HG03565 (cell line): ENCODE measurements around the gene ACTL8.

Source experiments
- ATAC-seq: cut with Tn5 transposase; IDR thresholded peaks from one replicate; pipeline ENCODE4 v1.9.1; 2021; ENCODE audit warnings: mild to moderate bottlenecking, moderate library complexity; ENCODE audit not compliant: unreplicated experiment

ACTL8 gene

DNA sequence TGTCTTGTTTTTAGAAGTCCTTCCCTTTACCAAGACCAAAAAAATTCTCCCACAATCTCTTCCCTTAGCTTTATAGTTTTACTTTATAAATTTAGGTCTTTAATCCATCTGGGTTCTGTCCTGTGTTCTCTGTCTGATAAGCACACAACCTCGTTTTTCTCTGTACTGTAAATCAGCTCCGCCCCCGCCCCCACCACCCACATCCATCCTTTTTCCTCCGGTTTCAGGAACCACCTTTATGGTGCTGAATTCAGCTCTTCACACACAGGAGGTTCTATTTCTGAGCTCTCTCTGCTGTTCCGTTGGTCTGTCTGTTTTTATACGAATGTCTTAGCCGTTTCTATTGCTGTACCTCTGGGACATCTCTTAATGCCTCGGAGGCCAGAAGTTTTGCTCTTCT is 44.5 kb downstream of the ACTL8 start:
- no peak for ATAC-seq

DNA sequence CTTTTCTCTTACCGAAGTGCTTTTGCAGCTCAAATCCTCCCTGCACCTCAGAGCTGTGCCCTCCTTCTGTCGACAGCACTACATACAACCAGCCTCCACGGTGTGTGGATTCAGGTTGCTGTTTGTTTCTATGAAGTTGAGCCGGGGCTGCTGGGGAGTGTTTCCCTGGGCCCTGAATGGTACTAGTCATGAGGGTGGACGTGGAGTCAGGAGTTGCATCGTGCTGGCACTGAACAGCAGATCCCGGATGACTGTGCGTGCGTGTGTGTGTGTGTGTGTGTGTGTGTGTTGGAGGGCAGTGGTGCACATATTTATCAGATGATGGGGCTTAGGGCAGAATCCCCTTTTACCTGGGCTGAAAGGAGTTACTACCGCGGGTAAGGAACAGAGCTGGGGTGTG is 47.0 kb downstream of the ACTL8 start:
- ATAC-seq = no peak

DNA sequence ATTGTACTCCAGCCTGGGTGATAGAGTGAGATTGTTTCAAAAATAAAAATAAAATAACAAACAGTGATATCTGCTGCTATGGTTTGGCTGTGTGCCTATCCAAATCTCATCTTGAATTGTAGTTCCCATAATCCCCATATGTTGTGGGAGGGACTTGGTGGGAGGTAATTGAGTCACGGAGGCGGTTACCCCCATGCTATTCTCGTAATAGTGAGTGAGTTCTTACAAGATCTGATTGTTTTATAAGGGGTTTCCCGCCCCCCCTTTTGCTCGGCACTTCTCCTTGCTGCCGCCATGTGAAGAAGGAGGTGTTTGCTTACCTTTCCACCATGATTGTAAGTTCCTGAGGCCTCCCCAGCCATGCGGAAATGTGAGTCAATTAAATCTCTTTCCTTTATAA is 47.8 kb downstream of the ACTL8 start:
- no peak for ATAC-seq

DNA sequence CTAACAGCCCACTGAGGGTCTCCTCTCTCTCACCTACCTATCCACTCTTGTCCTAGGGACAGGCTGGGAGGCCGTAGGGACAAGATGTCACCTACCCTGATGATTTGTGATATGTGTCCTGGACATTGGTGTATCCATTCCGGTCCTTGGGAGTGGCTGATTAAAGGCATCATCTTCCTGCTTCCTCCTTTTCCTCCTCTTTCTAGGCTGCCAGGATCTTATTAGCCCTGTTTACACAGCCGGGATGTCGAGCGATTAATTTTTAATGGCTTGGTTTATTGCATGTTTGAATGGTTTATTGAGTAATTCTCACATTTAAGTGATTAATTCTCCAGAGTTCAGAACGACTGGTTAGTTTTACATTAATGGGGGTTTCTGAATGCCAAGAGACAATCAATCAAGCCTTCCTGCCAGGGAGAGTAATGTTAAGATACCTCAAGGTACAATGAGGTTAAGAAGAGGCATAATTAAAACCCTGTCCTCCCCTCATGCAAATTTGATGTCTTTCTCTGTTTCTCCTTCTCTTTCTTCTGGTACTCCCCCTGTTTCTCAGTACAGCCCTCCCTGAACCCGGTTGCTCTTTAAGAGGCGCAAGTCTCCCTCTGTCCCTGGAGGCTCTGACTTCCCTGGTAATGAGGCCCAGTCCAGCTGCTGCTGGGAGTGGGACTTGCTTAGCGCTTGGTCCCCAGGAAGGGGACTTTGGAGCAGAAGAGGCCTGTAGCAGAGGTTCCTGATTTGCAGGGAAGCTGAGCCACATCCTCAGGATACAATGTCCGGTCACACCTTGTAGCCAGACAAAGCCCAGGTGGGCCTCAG is 50.9 kb downstream of the ACTL8 start:
- no peak for ATAC-seq

DNA sequence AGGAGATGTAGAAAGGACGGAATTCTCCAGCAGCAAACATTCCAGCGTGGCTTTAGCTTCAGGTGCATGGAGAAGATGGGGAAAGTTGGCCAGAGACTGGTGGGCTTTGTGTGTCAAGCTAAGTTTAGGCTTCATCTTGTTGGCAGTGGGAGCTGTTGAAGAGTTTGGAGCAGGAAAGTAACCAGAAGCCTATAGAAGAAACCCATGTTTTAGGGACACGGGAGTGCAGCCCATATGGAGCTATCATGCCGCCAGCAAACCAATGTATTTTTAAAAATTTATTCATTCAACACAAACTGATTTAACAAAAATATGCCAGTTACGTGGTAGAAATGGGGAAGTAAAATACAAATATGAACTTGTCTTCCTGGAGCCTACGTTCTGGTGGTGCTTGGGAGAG is 53.7 kb downstream of the ACTL8 start:
- no peak for ATAC-seq

DNA sequence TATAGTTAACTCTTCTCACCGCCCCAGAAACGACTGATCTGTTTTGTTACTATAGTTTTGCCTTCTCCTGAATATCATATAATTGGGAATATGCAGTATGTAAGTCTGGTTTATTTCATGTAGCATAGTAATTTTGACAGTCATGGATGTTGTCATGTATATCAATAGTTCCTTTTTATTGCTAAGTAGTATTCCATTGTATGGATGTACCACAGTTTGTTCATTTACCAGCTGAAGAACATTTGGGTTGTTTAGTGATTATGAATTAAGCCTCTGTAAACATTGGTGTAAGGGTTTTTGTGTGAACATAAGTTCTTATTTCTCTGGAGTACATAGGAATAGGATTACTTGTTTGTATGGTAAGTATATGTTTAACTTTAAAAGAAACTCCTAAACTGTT is 55.5 kb downstream of the ACTL8 start:
- no peak for ATAC-seq

DNA sequence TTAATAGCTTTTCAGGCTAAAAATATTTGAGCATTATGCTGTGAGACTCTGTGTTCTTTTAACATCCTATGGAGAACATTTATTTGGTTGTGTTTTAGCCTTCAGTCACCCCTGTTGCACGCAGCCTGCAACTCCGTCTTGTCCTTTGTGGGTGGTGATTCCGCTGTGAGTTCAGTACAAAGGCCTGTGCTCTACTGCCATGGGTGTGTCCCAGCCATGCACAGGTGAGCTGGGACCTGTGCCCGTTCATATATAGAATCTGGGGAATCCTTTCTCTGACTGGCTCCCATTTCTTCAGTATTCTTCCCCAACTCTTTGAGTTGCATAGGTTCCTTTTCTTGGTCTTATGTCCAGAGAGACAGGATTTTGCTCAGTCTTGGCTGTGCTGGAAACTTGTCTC is 61.4 kb downstream of the ACTL8 start:
- no peak for ATAC-seq

DNA sequence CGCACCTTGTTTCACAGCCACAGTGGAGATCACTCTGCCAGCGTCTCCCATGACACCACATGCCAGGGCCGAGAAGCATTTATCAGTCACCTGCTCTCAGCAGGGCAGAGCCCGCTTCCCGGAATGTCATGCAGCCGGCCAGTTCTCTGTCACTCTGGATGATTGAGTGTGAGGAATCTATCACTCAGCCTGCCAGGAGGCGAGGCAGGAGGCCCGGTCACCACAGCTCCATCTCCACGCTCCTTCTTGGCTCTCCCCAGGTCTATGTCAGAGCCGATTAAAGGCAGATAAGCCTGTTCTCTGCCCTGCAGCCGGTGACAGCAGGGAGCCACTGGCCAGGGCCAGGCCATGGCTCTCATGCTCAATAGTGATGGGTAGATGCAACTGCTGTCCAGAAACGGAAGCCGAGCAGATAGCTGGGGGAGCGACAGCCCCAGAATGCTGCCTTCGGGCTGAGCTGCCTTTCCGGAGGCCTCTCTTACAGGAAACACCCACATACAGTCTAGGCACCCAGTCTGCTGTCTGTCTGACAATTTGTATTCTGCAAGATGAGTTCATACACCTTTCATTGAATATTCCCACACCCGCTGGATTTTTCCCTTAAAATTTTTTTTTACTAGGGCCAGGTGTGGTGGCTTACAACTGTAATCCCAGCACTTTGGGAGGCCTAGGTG is 64.1 kb downstream of the ACTL8 start:
- no peak for ATAC-seq

DNA sequence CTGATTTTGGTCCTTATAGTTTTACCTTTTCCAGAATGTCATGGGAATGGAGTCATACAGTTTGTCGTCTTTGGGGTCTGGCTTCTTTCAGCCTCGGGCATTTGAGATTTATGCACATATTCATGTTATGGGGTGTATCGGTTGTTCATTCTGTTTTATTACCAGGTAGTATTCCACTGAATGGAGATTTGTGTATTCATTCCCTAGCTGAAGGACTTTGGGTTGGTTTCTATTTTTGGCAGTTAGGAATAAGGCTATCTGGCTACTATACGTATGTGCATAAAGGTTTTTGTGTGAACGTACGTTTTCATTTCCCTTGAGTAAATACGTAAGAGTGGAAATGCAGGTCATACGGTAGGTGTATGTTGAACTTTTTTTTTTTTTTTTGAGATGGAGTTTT is 65.1 kb downstream of the ACTL8 start:
- ATAC-seq = no peak

DNA sequence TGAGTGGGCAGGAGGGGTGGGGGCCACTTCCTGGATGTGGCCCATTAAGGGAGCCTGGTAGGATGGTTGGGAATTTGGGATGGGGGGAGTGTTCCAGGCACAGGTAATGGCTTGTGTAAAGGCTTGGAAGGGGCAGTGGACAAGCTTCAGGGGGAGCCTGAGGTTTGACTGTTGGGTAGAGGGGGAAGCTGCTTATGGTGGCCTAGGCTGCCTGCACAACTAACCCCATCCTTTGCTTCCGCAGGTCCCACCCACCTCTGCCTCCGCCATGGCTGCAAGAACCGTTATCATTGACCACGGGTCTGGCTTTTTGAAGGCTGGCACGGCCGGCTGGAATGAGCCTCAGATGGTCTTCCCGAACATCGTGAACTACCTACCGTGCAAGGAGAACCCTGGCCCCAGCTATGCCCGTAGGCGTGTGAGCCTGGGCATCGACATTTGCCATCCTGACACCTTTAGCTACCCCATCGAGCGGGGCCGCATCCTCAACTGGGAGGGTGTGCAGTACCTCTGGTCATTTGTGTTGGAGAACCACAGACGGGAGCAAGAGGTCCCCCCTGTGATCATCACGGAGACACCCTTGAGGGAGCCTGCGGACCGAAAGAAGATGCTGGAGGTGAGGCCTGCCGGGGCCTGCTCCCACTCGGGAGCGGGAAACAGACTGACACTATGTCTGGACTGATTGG is 67.8 kb downstream of the ACTL8 start:
- ATAC-seq = no peak

DNA sequence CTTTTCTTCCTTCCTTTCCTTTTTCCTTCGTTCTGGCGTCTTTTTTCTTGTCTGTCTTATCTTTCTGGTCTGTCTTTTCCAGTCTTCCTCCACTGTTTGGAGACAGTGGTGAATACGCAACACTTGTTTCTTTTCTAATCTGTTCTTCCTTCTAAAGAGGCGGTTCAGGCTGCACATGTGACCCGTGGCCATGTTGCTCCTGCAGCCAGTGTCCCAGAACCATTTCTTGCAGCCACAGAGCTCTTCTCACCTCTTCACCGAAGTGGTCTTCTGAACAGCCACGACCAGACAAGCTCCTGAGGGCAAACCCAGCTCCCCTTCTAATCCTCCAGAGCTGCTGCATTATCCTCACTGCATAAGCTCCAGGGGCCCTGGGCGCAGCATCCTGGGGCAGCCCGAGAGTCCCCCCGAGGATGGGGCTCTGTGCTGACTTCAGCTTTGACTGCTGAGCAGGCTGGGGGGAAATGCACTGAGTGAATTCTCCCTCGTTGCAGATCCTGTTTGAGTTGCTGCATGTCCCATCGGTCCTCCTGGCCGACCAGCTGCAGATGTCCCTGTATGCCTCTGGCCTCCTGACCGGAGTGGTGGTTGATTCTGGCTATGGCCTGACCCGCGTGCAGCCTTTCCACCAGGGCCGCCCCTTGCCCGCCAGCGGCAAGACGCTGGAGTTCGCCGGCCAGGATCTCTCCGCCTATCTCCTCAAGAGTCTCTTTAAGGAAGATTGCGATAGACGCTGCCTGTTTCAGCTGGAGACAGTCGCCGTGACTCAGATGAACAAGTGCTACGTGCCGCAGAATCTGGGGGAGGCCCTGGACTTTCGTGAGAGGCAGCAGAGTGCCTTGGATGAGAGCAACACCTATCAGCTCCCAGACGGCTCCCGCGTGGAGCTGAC is 70.4 kb downstream of the ACTL8 start:
- no peak for ATAC-seq

DNA sequence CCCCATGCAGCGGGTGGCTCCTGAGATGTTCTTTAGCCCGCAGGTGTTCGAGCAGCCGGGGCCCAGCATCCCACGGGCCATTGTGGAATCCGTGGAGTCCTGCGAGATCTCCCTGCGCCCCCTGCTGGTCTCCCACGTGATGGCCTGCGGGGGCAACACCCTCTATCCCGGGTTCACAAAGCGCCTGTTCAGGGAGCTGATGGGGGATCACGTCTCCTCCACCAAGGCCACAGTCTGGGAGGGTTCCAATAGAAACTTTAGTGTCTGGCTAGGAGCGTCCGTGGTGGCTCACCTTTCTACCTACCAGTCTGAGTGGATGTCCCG is 71.0 kb downstream of the ACTL8 start:
- ATAC-seq = no peak

DNA sequence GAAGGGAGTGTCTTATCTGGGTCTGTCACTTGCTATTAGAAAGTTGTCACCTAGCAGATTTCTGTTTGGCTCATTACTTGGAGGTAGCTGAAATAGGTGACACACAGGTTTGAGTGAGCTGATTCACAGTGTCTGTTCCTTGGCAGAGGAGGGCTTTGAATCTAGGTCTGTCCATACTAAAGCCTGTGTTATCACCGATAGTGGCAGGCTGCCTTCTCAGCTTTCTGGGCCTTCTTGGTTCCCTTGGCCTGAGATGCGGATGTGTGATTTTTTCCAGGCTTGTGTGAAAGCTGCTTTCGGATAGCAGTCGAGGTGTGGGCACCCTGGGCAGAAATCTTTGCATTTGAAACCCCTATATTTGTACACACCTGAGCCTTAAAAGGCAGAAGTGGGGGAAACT is 73.9 kb downstream of the ACTL8 start:
- ATAC-seq = no peak

DNA sequence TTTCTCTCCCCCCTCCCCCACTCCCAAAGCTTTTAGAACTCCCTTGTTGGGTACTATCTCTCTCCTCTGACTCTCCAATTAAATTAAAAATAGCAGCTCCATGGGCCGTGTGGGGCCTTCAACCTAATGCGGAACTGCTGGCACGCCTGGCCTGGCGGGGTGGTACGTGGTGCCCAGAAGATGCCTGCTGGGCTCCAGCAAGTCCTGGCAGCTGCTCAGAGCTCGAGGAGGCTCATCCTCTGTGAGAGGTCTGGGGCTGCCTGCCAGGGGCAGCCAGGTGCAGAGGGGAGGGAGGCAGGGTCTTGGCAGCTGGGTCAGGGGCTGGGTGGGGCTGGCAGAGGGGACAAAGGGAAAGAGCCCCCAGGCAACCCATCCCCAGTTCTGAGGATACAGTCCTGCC is 74.4 kb downstream of the ACTL8 start:
- ATAC-seq = no peak

DNA sequence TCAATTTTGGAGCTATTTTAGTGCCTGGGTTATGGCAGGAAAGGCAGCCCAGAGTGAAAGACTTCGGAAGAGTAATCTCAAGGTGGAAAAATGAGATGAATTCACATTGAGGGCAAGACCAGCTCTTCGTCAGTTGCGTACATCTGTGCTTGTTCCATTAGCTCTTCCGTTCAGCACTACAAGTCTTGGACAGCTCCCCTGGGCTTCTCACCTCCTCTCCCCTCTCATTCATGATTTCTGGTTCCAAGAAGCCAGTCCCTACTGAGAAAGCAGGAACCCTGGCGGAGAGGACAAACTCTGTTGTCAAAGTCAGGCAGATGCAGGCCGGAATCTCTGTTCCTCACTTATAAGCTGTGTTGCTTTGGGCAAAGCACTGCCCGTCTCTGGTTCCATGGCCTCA is 76.5 kb downstream of the ACTL8 start:
- ATAC-seq = no peak

DNA sequence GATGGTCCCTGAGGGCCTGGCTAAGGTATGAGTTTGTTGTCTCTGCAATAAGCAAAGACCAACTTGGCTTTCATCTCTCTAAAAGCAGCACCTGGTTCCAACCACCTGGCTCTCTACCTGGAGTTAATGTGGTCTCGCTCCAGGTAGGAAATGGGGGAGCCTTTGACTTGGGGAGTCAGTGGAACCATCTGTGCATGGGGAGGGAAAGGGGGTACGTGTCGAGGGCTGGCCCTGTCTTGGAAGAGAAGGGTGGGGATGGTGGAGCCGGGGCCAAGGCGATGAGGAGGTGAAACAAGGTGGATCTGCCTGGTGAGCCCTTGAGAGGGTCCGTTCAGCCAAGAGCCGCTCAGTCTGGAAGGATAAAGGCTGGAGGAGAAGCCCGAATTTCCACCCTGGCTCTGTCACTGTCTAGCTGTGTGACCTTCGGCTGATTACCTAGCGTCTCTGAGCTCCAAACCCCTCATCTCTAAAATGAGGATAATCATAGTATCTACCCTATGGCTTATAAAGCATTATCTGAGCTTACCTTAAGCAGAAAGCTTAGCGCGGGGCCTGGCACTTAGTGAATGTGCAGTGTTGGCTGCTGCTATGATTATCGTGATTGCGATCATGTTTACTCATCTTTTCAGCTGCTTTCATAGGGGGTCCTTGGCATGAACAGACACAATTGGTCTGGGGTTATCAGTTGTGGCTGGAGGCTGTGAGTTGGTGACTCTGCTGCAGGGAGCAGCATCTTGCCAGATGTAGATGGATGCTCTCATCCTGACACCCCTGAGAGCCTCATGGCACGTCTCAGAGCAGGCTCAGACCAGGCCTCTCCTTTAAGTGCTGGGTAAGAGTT is 78.7 kb downstream of the ACTL8 start:
- ATAC-seq = no peak

DNA sequence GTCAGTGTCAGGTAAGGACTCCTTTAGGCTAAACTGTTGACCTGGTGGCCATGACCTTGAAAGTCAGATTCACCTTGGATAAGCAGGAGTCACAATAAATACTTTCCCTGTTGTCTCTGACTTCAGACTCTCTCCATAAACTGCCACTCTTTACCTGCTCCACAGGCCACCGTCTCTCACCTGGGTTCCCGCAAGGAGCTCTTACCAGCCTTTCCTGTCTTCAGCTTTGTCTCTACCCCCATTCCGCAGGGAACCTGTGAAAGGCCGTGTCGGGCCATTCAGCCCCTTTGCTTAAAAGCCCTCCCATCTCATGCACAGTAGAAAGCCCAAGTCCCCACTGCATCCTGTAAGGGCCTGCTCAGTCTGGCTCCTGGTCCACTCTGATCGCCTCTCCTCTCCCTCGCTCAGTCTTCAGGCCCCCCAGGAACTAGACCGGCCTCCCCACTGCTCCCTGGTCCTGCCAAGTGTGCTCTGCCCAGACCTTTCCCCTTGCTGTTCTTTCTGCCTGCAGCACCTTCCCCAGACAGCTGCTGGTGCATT is 79.5 kb downstream of the ACTL8 start:
- no peak for ATAC-seq

DNA sequence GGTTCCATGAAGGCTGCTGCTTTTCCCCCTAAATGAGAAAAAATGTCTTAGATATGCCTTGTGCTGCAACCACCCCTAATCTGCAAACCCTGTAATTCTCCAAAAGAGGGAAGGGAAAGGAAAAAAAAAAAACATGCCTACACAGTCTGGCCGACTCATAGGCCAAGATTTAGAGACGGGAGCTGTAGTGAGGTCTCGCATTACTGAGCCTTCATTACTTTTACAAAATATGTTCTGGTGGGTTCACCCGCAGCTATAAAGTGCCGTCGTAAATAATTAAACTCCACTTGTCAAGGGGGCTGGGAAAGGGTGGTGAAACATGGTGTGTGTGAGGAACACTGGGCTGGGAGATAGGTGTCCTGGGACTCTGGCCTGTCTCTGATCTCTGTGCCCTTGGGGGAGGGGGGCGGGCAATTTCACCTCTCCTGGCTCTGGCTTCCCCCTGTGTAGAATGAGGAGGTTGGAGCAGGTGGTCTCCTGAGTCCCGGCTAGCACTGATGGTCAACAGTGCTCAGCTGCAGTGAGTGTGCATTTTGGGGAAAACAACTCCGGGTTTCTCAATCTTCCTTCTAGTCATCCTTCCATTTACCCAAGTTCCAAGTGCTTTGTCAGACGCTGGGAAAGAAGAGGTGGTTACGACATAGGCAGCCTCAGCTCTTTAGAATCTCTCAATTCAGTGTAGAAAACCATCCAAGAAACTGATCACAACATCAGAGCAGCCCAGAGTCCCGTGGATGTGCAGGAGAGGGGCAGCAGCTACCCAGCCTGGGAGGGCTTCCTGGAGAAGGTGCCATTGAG is 82.3 kb downstream of the ACTL8 start:
- no peak for ATAC-seq

DNA sequence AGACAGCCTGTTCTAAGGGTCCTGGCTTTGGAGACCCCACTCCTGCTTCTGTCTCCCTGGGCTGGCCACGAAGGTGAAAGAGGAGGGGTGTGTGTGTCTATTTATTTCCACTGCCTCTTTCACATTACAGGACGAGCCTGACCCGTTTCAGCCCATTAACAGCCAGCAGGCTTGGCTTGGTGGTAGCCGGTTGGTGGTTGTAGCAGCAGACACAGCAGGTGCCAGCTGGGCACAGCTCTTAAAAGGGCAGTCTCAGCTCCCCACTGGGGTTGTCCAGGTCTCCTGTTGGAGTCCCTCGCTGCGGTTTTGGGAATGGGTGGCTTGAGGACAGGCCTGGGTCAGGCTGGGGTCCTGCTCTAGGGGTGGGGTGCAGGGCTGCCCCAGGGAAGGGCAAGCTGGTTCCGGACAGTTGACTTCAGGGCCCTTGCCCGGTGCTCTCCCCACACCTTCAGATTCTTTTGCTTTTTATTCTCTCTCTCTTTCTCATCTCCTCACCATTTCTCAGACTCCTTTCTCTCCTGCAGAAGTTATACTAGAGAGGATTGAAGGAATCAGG is 84.6 kb downstream of the ACTL8 start:
- no peak for ATAC-seq
